GM13977 (cell line): ENCODE results near the gene AIF1.

Source experiments
- DNase-seq: peaks from one replicate; pipeline ENCODE4 v3.0.0; 2012; ENCODE audit warnings: low spot score
- CTCF ChIP-seq: IDR thresholded peaks from 2 replicates; pipeline ENCODE4 v1.5.1; 2012; ENCODE audit warnings: mild to moderate bottlenecking, control low read depth; ENCODE audit not compliant: insufficient read depth; ENCODE audit errors: extremely low read depth, missing control alignments
- in situ Hi-C: fragments of 300-500 bp; cut with MboI; formaldehyde crosslinking; loops from one replicate; pipeline ENCODE4 v1.12.0; 2022; ENCODE audit warnings: low sequenced_read_pairs, low pct_unique_long_range_greater_than_20kb, mixed read lengths, inconsistent platforms; ENCODE audit not compliant: unreplicated experiment

Gene AIF1

GRCh38 chr6:31642798-31643570 lies 27.9 kb downstream of the AIF1 start:
- TF ChIP-seq CTCF, result no peak
- no peak for DNase-seq
- in situ Hi-C loops, result no loop called here

- DNase-seq, result no peak
- TF ChIP-seq CTCF, result no peak
- in situ Hi-C loops, result no loop called here
Measured at GRCh38 chr6:31643818-31644454, 28.9 kb downstream of the AIF1 start.

- no peak for TF ChIP-seq CTCF
- no peak for DNase-seq
- in situ Hi-C loops, result no loop called here
Measured at GRCh38 chr6:31645325-31645724, 30.3 kb downstream of the AIF1 start.

GRCh38 chr6:31651602-31652191 lies 36.7 kb downstream of the AIF1 start:
- no peak for TF ChIP-seq CTCF
- in situ Hi-C loops, result no loop called here
- peak; percentile 73 for DNase-seq

GRCh38 chr6:31652925-31653724 lies 38.1 kb downstream of the AIF1 start:
- in situ Hi-C loops, result no loop called here
- peak; percentile 93 for DNase-seq
- TF ChIP-seq CTCF, result no peak
